Fibroblast of pulmonary artery (primary cell): ENCODE results near the gene ROCK1.
A peak's percentile ranks its signal among the peaks of the same experiment; 100 is the strongest.
"Not testable (repeated sequence)": the region's sequence is repeated elsewhere in the genome, so short reads cannot be mapped to it uniquely, and the experiment has no call there.

ENCODE experiments used
- DNase-seq: peaks from one replicate; pipeline ENCODE4 v3.0.0-alpha.2; 2010; ENCODE audit warnings: low read depth
- H3K4me3 ChIP-seq: replicated peaks from 2 replicates; pipeline ENCODE4 v1.5.1; 2011; ENCODE audit warnings: low read depth, mild to moderate bottlenecking, control low read depth, low read length, moderate library complexity
- TF ChIP-seq, protein P1 (sequence below): IDR thresholded peaks from 2 replicates; pipeline ENCODE4 v1.5.1; 2011; ENCODE audit warnings: mild to moderate bottlenecking, control low read depth, low read length, inconsistent platforms; ENCODE audit errors: missing control alignments

The ROCK1 gene

DNA sequence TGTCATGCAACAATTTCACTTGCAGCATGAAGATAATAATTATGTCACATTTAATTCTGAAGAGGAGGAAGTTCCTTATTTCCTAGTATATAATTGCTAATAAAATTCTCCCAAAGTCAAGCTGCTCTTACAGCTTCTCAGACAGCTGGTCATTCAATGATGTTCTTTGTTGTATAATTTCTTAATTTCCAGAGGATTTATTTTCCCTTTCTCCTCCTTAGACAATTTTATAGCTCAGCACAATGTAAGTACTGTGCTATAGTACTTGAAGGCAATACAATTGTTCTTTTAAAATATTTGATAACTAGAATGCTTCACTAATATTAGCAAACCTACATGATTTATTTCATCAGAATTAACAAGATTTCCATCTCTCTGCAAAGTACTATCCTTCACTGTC lies 73.4 kb downstream of the ROCK1 start:
- no peak overlapping the region for H3K4me3 ChIP-seq
- TF ChIP-seq, protein P1, sequence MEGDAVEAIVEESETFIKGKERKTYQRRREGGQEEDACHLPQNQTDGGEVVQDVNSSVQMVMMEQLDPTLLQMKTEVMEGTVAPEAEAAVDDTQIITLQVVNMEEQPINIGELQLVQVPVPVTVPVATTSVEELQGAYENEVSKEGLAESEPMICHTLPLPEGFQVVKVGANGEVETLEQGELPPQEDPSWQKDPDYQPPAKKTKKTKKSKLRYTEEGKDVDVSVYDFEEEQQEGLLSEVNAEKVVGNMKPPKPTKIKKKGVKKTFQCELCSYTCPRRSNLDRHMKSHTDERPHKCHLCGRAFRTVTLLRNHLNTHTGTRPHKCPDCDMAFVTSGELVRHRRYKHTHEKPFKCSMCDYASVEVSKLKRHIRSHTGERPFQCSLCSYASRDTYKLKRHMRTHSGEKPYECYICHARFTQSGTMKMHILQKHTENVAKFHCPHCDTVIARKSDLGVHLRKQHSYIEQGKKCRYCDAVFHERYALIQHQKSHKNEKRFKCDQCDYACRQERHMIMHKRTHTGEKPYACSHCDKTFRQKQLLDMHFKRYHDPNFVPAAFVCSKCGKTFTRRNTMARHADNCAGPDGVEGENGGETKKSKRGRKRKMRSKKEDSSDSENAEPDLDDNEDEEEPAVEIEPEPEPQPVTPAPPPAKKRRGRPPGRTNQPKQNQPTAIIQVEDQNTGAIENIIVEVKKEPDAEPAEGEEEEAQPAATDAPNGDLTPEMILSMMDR = no peak
- no peak for DNase-seq

DNA sequence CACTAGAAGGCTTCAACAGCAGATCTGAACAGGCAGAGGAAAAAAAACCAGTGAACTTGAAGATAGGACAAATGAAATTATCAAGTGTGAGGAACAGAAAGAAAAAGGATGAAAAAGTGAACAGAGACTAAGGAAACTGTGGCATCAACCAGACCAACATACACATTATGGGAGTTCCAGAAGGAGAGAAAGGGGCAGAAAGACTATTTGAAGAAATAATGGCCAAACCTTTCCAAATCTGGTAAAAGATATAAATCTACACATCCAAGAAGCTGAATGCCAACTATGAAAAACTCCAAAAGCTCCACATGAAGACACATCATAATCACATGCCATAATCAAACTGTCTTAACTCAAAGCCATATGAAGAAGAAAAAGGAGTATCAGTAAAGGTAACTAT lies 79.8 kb downstream of the ROCK1 start:
- TF ChIP-seq, protein P1 = no peak
- DNase-seq = no peak
- H3K4me3 ChIP-seq = no peak overlapping the region

DNA sequence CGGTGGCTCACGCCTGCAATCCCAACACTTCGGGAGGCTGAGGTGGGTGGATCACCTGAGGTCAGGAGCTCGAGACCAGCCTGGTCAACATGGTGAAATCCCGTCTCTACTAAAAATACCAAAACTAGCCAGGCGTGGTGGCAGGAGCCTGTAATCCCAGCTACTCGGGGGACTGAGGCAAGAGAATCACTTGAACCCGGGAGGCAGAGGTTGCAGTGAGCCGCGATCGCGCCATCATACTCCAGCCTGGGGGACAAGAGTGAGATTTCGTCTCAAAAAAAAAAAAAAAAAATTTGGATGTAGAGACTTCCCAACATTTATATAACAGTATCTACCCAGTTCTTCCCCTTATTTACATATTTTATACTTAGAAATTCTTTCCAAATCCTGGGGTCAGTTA lies 93.4 kb downstream of the ROCK1 start:
- not testable (repeated sequence) for H3K4me3 ChIP-seq, DNase-seq

DNA sequence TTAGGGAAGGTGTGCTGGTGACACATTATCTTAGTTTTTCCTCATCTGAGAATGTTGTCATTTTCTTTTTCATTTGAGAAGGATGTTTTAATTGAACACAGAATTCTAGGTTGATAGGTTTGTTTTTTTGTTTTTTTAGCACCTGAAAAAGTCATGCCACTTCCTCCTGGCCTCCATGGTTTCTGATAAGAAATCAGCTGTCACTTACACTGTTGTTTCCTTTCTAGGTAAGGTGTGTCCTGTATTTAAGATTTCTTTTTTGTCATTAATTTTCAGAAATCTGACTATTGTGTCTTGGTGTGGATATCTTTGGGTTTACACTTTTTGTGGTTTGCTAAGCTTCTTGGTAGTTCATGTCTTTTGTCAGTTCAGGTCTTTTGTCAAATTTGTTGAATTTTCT lies 99.3 kb downstream of the ROCK1 start:
- DNase-seq = no peak
- TF ChIP-seq, protein P1 = no peak
- no peak overlapping the region for H3K4me3 ChIP-seq

DNA sequence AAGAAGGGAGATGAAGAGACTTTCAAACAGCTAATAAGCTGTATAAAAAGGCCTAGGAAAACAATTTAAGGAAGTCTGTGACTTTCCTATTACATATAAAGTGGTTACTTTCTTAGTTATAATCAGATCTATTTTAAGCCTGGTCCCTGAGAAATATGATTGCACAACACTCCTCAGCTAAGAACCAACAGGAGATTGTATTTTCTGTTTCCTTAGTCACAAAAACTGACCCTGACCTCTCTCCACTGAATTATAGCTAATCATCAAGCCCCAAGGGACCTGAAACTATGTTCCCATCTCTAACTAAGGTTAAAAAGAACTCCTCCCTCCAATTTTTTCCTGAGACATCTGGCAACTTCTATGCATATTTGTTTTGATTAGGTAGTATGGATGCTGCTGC lies 106.9 kb downstream of the ROCK1 start:
- no peak overlapping the region for H3K4me3 ChIP-seq
- peak; percentile 94 for DNase-seq
- TF ChIP-seq, protein P1 = no peak

DNA sequence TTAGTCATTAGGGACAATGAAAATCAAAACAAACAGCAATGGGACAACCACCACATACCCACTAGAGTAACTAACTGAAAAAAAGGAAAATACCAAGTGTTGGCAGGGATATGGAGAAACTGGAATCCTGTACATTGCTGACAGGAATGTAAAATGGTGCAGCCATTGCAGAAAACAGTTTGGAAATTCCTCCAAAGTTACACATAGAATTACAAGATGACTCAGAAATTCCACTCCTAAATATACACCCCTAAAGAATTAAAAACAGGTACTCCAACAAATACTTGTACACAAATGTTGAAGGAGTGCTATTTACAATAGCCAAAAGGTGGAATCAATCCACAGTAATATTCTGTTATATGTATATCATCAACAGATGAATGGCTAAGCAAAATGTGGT lies 110.9 kb downstream of the ROCK1 start:
- DNase-seq = peak; percentile 30
- H3K4me3 ChIP-seq = no peak overlapping the region
- TF ChIP-seq, protein P1 = no peak

DNA sequence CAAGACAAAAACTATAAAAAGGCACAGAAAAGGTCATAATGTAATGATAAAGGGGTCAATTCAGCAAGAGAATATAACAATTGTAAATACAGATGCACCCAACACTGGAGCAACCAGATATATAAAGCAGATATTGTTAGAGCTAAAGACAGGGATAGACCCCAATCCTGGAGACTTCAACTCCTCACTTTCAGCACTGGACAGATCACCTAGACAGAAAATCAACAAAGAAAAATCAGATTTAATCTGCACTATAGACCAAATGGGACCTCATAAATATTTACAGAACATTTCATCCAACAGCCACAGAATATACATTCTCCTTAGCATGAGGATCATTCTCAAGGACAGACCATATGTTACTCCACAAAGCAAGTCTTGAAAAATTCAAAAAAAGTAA lies 114.2 kb downstream of the ROCK1 start:
- H3K4me3 ChIP-seq = no peak overlapping the region
- TF ChIP-seq, protein P1 = no peak
- DNase-seq = no peak

DNA sequence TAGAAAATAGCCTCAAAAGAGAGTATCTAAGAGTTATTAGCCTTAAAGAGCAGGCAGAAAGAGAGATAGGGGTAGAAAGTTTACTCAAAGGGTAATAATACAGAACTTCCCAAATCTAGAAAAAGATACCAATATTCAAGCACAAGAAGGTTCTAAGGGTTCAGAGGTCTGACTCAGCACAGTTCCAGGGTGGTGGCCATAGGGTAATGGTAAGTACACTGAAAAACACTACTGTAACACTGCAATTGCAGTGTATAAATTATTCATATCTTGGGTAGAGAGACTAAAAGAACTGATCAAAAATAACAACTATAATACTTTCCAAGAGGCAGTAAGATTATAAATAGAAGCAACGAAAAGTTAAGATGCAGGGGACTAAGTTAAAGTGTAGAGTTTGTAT lies 115.2 kb downstream of the ROCK1 start:
- no peak overlapping the region for H3K4me3 ChIP-seq
- TF ChIP-seq, protein P1 = no peak

More for the DNA sequence above, 115.2 kb downstream of the ROCK1 start:
- no peak for DNase-seq
